OCI-LY7 (cell line): ENCODE measurements around the gene HEBP1. TPM values are rescaled to one million over a fixed set of nuclear protein-coding genes. Genes with fewer than 3 reads are reported as not detected.

Experiments used
- BruUV-seq: library from RNA; stranded (reverse); fragments of 400-500 nt; replicated peaks from 2 replicates; lab custom pipeline; 2021; lab: Mats Ljungman, UMichigan
- CTCF ChIA-PET: fragments of 300-600 bp; sonication (Branson Sonifier 250); formaldehyde crosslinking; loops from one replicate; lab custom pipeline; 2022; ENCODE audit warnings: antibody characterized with exemption; ENCODE audit not compliant: unreplicated experiment; lab: Charles Lee
- POLR2A ChIA-PET: fragments of 300-600 bp; sonication (Branson Sonifier 250); formaldehyde crosslinking; loops from one replicate; lab custom pipeline; 2022; ENCODE audit warnings: antibody characterized with exemption; lab: Charles Lee
- DNase-seq: peaks from one replicate; pipeline ENCODE4 v3.0.0-alpha.2; 2015; ENCODE audit warnings: low spot score
- H2AFZ ChIP-seq: fragments of 200-600 bp; sonication (generic), shearing (Covaris generic); 2 replicates; pipeline ENCODE4 v1.6.1; 2014; ENCODE audit warnings: mild to moderate bottlenecking, antibody characterized with exemption, low read length, moderate library complexity
- H3K27ac ChIP-seq: fragments of 200-600 bp; sonication (generic); 2 replicates; pipeline ENCODE4 v1.5.1; 2014; ENCODE audit warnings: mixed run types, low read depth, mild to moderate bottlenecking, moderate library complexity, low read length, inconsistent platforms; ENCODE audit not compliant: poor library complexity, severe bottlenecking
- H3K36me3 ChIP-seq: fragments of 200-600 bp; sonication (generic); 2 replicates; pipeline ENCODE4 v1.6.1; 2014; ENCODE audit warnings: mild to moderate bottlenecking, antibody characterized with exemption, low read length, moderate library complexity, mixed read lengths; ENCODE audit not compliant: insufficient read depth
- H3K4me1 ChIP-seq: fragments of 200-600 bp; sonication (generic); 2 replicates; pipeline ENCODE4 v1.5.1; 2014; ENCODE audit warnings: mild to moderate bottlenecking, low read length; ENCODE audit not compliant: insufficient read depth, poor library complexity, severe bottlenecking
- H3K4me2 ChIP-seq: fragments of 200-600 bp; sonication (generic); 2 replicates; pipeline ENCODE4 v1.6.1; 2014; ENCODE audit warnings: mild to moderate bottlenecking, low read length
- H3K4me3 ChIP-seq: fragments of 200-600 bp; sonication (generic); 2 replicates; pipeline ENCODE4 v1.5.1; 2014; ENCODE audit warnings: mild to moderate bottlenecking, low read depth, low read length; ENCODE audit not compliant: poor library complexity, severe bottlenecking
- H3K79me2 ChIP-seq: fragments of 200-600 bp; sonication (generic); 2 replicates; pipeline ENCODE4 v1.6.1; 2016; ENCODE audit warnings: low read depth, mild to moderate bottlenecking, low read length, moderate library complexity, mixed read lengths; ENCODE audit not compliant: insufficient read depth
- H3K9me2 ChIP-seq: fragments of 200-600 bp; sonication (generic); 2 replicates; pipeline ENCODE4 v1.6.1; 2016; ENCODE audit warnings: mild to moderate bottlenecking, low read length, mixed read lengths; ENCODE audit not compliant: insufficient read depth
- H3K9me3 ChIP-seq: fragments of 200-600 bp; sonication (generic); 2 replicates; pipeline ENCODE4 v1.6.1; 2014; ENCODE audit warnings: mild to moderate bottlenecking, mixed run types, low read length, mixed read lengths
- H4K20me1 ChIP-seq: fragments of 200-600 bp; sonication (generic); 2 replicates; pipeline ENCODE4 v1.6.1; 2014; ENCODE audit warnings: mild to moderate bottlenecking, antibody characterized with exemption, low read length, moderate library complexity, mixed read lengths; ENCODE audit not compliant: insufficient read depth
- CTCF ChIP-seq: fragments of 200-600 bp; sonication (generic); conservative IDR thresholded peaks from 2 replicates; pipeline ENCODE4 v1.5.1; 2014; ENCODE audit warnings: mild to moderate bottlenecking, antibody characterized with exemption, low read length, moderate library complexity, mixed read lengths
- EZH2phosphoT487 ChIP-seq: fragments of 200-600 bp; sonication (generic); IDR thresholded peaks from 2 replicates; pipeline ENCODE4 v1.6.1; 2018; ENCODE audit warnings: low read depth, borderline replicate concordance, mild to moderate bottlenecking, mixed run types, antibody characterized with exemption, low read length, moderate library complexity, mixed read lengths
- intact Hi-C: fragments of 100-400 bp; cut with micrococcal nuclease; formaldehyde crosslinking; loops from one replicate; pipeline ENCODE4 v1.10.0; 2022; ENCODE audit not compliant: unreplicated experiment
- total RNA-seq, 2 experiments: library from RNA; depleted of rRNA in 1 of 2; stranded (reverse); fragments of >200 nt in 1 of 2; shearing (Covaris generic) in 1 of 2; gene quantifications; 2 replicates each; pipeline ENCODE4 v1.2.3, GENCODE V29; 2014 to 2022

Gene HEBP1
- total RNA-seq, 2 experiments from 2014 or later, result 0.16 to 1.3 TPM

GRCh38 chr12:12954878-12955625 lies 45.0 kb downstream of the HEBP1 start:
- no peak overlapping the region for H3K4me3 ChIP-seq
- no peaks in the 10 kb centered on the region for H3K9me3 ChIP-seq
- H3K4me1 ChIP-seq, result no peaks in the 10 kb centered on the region
- CTCF ChIA-PET, result no interaction called here
- no TSS peak for BruUV-seq
- TF ChIP-seq EZH2phosphoT487 (no peak), CTCF (no peak)
- H2AFZ ChIP-seq, result no peak overlapping the region
- intact Hi-C loops, result no loop called here
- no peak overlapping the region for H3K27ac ChIP-seq
- no peaks in the 10 kb centered on the region for H4K20me1 ChIP-seq
- H3K4me2 ChIP-seq, result no peak overlapping the region
- H3K79me2 ChIP-seq, result no peaks in the 10 kb centered on the region
- no peak for DNase-seq
- H3K9me2 ChIP-seq, result no peaks in the 10 kb centered on the region
- POLR2A ChIA-PET, result no interaction called here
- H3K36me3 ChIP-seq, result no peaks in the 10 kb centered on the region

- H3K9me3 ChIP-seq, result no peaks in the 10 kb centered on the region
Measured at GRCh38 chr12:12954356-12954755, 45.7 kb downstream of the HEBP1 start.

More at GRCh38 chr12:12954356-12954755, 45.7 kb downstream of the HEBP1 start:
- Histone ChIP-seq H3K79me2 (no peaks in the 10 kb centered on the region), H4K20me1 (no peaks in the 10 kb centered on the region), H2AFZ (no peak overlapping the region), H3K4me2 (no peak overlapping the region), H3K4me3 (no peak overlapping the region), H3K9me2 (no peaks in the 10 kb centered on the region), H3K36me3 (no peaks in the 10 kb centered on the region), H3K27ac (no peak overlapping the region), H3K4me1 (no peaks in the 10 kb centered on the region)
- ChIA-PET POLR2A (no interaction called here), CTCF (no interaction called here)
- no TSS peak for BruUV-seq
- no peak for DNase-seq
- no peak for TF ChIP-seq EZH2phosphoT487
- TF ChIP-seq CTCF, result no peak
- intact Hi-C loops, result no loop called here
